BLaER1 (cell line): Measurements from ENCODE around the gene GAPVD1.
A peak's percentile ranks its signal among the peaks of the same experiment; 100 is the strongest.
"Not testable (repeated sequence)": the region's sequence is repeated elsewhere in the genome, so short reads cannot be mapped to it uniquely, and the experiment has no call there.

Source experiments
- H3K27ac ChIP-seq: shearing (Covaris generic); formaldehyde crosslinking; 2 replicates; pipeline ENCODE4 v1.8.1; 2022
- H3K27me3 ChIP-seq: shearing (Covaris generic); formaldehyde crosslinking; 2 replicates; pipeline ENCODE4 v1.8.1; 2022
- H3K36me3 ChIP-seq: shearing (Covaris generic); formaldehyde crosslinking; 2 replicates; pipeline ENCODE4 v1.8.1; 2022
- H3K4me1 ChIP-seq: shearing (Covaris generic); formaldehyde crosslinking; 2 replicates; pipeline ENCODE4 v1.8.1; 2022
- H3K4me2 ChIP-seq: shearing (Covaris generic); formaldehyde crosslinking; 2 replicates; pipeline ENCODE4 v1.8.1; 2022
- H3K4me3 ChIP-seq: shearing (Covaris generic); formaldehyde crosslinking; 2 replicates; pipeline ENCODE4 v1.8.1; 2022
- H3K9ac ChIP-seq: shearing (Covaris generic); formaldehyde crosslinking; 2 replicates; pipeline ENCODE4 v1.8.1; 2022
- H3K9me3 ChIP-seq: shearing (Covaris generic); formaldehyde crosslinking; 2 replicates; pipeline ENCODE4 v1.8.1; 2022
- H4K20me1 ChIP-seq: shearing (Covaris generic); formaldehyde crosslinking; 2 replicates; pipeline ENCODE4 v1.8.1; 2022
- Cebpa-rat ChIP-seq: shearing (Covaris generic); IDR thresholded peaks from 2 replicates; pipeline ENCODE4 v1.8.1; 2022

GAPVD1 gene

DNA sequence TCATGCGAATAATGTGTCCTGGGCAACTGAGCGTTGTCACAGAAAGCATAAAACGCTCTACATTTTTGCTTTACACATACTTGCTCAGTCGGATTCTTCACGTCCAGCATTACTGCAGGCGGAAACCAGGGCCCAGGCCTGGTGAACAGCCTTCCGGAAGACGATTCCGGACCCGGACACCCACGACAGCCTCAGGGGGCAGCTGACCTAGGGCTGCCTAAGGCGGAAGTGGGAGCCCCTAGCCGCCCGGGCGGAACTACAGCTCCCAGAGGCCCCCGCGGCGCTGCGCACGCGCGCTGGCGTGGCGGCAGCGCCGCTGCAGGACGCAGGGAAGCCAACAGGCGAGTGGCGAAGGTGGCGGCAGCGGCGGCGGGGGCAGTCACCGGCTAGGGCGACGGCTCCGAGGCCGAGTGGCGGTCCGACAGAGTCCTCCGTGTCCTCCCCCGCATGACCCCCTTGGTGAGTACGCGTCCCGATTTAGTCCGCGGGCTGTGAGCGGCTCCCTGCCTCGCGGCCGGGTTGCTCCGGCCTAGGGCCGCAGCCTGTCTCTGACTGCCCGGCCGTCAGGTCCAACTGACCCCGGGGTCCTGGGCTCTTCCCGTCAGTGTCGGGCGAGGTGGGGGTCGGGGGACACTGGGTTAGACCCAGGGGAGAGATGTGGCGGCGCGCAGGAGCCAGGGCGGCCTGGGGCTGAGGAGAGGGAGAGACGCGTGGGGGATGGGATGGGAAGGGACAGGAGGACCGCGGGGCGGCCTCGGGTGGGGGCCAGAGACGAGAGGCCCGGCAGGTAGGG, at the start of gene GAPVD1:
GAPVD1 (plus strand) TSS at position 326 of the 793 bp plus-strand sequence. CDS start 37,096 bp downstream, outside the sequence.
- Histone ChIP-seq H3K27ac (peak within 1 kb of the TSS; percentile 90), H3K4me3 (peak within 1 kb of the TSS; percentile 97), H3K9me3 (no peaks in the 10 kb centered on the region), H3K4me2 (peak within 1 kb of the TSS; percentile 94), H4K20me1 (peaks cover 45% of the 10 kb centered on the region), H3K9ac (peak within 1 kb of the TSS; percentile 96), H3K36me3 (peaks cover 16% of the 10 kb centered on the region), H3K27me3 (no peaks in the 10 kb centered on the region), H3K4me1 (peaks cover 52% of the 10 kb centered on the region)
- TF ChIP-seq Cebpa-rat: no peak

DNA sequence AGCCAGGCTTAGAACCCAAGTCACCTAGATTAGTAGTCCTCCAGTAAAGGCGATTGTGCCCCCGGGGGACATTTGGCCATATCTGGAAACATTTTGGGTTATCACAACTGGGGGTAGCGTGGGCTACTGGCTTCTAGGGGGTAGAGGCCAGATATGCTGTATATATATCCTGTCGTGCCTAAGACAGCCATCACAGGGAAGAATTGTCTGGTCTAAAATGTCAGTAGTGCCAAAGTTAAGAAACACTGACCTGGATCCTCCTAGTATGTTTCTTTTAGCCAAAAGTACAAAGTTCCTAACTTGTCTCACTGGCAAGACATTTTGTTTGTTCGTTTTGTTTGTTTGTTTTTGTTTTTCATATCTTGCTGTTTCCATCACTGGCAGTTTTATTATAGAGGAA, 47.4 kb upstream of the GAPVD1 start:
- TF ChIP-seq Cebpa-rat: no peak
- H3K4me3 ChIP-seq: no peak overlapping the region
- H3K4me2 ChIP-seq: no peak overlapping the region

GRCh38 chr9:125218621-125219020, 43.0 kb upstream of the GAPVD1 start:
- H3K36me3 ChIP-seq: peaks cover 76% of the 10 kb centered on the region
- no peak overlapping the region for H3K27ac ChIP-seq
- H3K4me3 ChIP-seq: no peak overlapping the region
- H3K9ac ChIP-seq: no peak overlapping the region
- H4K20me1 ChIP-seq: no peaks in the 10 kb centered on the region
- no peaks in the 10 kb centered on the region for H3K4me1 ChIP-seq
- H3K27me3 ChIP-seq: no peaks in the 10 kb centered on the region
- TF ChIP-seq Cebpa-rat: no peak
- no peaks in the 10 kb centered on the region for H3K9me3 ChIP-seq
- no peak overlapping the region for H3K4me2 ChIP-seq

More for the DNA sequence above, 47.4 kb upstream of the GAPVD1 start:
- H3K36me3 ChIP-seq: peaks cover 76% of the 10 kb centered on the region
- H4K20me1 ChIP-seq: no peaks in the 10 kb centered on the region
- H3K27me3 ChIP-seq: no peaks in the 10 kb centered on the region
- no peaks in the 10 kb centered on the region for H3K4me1 ChIP-seq
- H3K9me3 ChIP-seq: no peaks in the 10 kb centered on the region
- H3K27ac ChIP-seq: no peak overlapping the region
- no peak overlapping the region for H3K9ac ChIP-seq

GRCh38 chr9:125224858-125225257, 36.8 kb upstream of the GAPVD1 start:
- H3K9me3 ChIP-seq, H3K4me1 ChIP-seq, H3K9ac ChIP-seq, H3K4me3 ChIP-seq, H3K27me3 ChIP-seq, H3K4me2 ChIP-seq, H4K20me1 ChIP-seq, H3K27ac ChIP-seq: not testable (repeated sequence)
- H3K36me3 ChIP-seq: peaks cover 85% of the 10 kb centered on the region

DNA sequence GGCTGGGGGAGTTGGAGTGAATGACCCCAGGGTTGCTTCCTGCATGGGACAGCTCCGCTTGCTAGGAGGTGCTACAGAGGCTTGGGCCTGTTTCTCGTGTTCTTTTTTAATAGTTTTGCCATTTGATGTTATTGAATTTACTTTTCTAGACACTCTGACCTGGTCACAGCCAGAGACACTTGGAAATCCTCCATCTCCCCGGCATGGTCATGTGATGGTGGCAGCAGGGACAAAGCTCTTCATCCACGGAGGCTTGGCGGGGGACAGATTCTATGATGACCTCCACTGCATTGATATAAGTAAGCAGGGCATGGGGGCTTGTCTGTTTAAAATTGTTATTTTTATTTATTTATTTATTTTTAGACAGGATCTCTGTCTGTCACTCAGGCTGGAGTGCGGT, 33.9 kb upstream of the GAPVD1 start:
- no peaks in the 10 kb centered on the region for H3K27me3 ChIP-seq
- H3K4me3 ChIP-seq: no peak overlapping the region
- no peak overlapping the region for H3K27ac ChIP-seq
- TF ChIP-seq Cebpa-rat: no peak
- no peak overlapping the region for H3K4me2 ChIP-seq
- H3K4me1 ChIP-seq: no peaks in the 10 kb centered on the region
- no peaks in the 10 kb centered on the region for H3K9me3 ChIP-seq
- H3K9ac ChIP-seq: no peak overlapping the region
- H4K20me1 ChIP-seq: no peaks in the 10 kb centered on the region
- peaks cover 80% of the 10 kb centered on the region for H3K36me3 ChIP-seq

GRCh38 chr9:125233678-125234077, 27.9 kb upstream of the GAPVD1 start:
- no peak for TF ChIP-seq Cebpa-rat
- Histone ChIP-seq H3K4me1 (peaks cover 31% of the 10 kb centered on the region), H3K27me3 (no peaks in the 10 kb centered on the region), H3K4me3 (no peak overlapping the region), H3K9me3 (no peaks in the 10 kb centered on the region), H3K9ac (no peak overlapping the region), H4K20me1 (peaks cover 50% of the 10 kb centered on the region), H3K27ac (no peak overlapping the region), H3K36me3 (peaks cover 90% of the 10 kb centered on the region), H3K4me2 (no peak overlapping the region)

DNA sequence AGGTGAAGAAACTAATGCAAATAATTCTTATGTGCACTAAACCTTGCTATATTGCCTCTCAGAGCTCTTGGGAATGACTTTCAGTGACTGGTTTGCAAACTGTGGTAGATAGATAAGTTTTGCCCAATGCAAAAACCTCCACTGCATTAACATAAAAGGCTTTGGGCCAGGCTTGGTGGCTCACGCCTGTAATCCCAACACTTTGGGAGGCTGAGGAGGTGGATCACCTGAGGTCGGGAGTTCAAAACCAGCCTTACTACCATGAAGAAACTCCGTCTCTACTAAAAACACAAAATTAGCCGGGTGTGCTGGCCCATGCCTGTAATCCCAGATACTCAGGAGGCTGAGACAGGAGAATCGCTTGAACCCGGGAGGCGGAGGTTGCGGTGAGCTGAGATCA, 27.5 kb upstream of the GAPVD1 start:
- H3K4me3 ChIP-seq, H3K27ac ChIP-seq, H3K27me3 ChIP-seq, H3K4me2 ChIP-seq, H3K9ac ChIP-seq, H3K9me3 ChIP-seq: not testable (repeated sequence)
- Histone ChIP-seq H3K36me3 (peaks cover 91% of the 10 kb centered on the region), H3K4me1 (peaks cover 35% of the 10 kb centered on the region), H4K20me1 (peaks cover 55% of the 10 kb centered on the region)

GRCh38 chr9:125235804-125236519, 25.7 kb upstream of the GAPVD1 start:
- H3K27me3 ChIP-seq: no peaks in the 10 kb centered on the region
- no peak overlapping the region for H3K9ac ChIP-seq
- H3K36me3 ChIP-seq: peaks cover 83% of the 10 kb centered on the region
- H3K27ac ChIP-seq: no peak overlapping the region
- H3K4me3 ChIP-seq: no peak overlapping the region
- peaks cover 73% of the 10 kb centered on the region for H4K20me1 ChIP-seq
- peak overlapping the region; percentile 73 for H3K4me2 ChIP-seq
- no peaks in the 10 kb centered on the region for H3K9me3 ChIP-seq
- H3K4me1 ChIP-seq: peaks cover 42% of the 10 kb centered on the region
- no peak for TF ChIP-seq Cebpa-rat

DNA sequence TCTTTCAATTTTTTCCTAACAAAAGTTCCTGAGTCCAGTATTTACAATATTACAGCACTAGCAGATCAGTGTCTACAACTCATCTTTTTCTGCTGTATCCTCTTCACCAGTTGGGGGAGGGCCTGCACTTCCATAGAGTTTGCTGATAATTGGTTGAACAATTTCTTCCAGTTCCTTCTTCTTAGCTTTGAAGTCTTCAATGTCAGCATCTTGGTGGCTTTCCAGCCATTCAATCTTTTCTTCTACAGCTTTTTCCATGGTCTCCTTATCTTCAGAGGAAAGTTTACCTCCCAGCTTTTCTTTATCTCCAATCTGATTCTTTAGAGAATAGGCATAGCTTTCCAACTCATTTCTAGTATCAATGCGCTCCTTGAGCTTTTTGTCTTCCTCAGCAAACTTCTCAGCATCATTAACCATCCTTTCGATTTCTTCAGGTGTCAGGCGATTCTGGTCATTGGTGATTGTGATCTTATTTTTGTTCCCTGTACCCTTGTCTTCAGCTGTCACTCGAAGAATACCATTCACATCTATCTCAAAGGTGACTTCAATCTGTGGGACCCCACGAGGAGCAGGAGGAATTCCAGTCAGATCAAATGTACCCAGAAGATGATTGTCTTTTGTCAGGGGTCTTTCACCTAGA, 25.0 kb upstream of the GAPVD1 start:
- H3K27me3 ChIP-seq, H3K4me3 ChIP-seq, H3K9ac ChIP-seq, H3K27ac ChIP-seq, H3K9me3 ChIP-seq: not testable (repeated sequence)
- H3K36me3 ChIP-seq: peaks cover 77% of the 10 kb centered on the region
- H3K4me2 ChIP-seq: peak overlapping the region; percentile 73
- peaks cover 74% of the 10 kb centered on the region for H4K20me1 ChIP-seq
- peaks cover 42% of the 10 kb centered on the region for H3K4me1 ChIP-seq
